ENCODE data around the gene HNMT.

DNA sequence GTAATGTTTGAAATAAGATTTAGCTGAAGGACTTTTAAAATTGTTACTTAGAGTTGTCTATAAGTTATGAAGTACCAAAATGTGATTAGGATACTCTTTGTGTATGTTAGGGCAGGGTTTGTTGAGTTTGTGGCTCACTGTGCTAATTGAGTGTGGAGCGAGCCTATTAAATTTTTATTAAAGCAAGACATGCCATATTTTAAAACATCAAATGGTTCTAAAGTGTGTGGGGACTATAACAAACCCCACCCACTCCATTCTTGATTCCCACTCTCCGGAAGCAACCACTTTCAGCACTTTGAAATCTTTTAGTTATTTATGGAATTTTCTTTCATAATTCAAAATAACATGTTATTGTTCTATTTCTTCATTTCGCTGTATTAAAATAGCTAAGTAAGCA is 1.8 kb downstream of the HNMT start:
- no peak for TF ChIP-seq TEAD4 (CRISPR knock-in tag; IDR thresholded peaks at IDR 0.05)
- TF ChIP-seq, protein P1, sequence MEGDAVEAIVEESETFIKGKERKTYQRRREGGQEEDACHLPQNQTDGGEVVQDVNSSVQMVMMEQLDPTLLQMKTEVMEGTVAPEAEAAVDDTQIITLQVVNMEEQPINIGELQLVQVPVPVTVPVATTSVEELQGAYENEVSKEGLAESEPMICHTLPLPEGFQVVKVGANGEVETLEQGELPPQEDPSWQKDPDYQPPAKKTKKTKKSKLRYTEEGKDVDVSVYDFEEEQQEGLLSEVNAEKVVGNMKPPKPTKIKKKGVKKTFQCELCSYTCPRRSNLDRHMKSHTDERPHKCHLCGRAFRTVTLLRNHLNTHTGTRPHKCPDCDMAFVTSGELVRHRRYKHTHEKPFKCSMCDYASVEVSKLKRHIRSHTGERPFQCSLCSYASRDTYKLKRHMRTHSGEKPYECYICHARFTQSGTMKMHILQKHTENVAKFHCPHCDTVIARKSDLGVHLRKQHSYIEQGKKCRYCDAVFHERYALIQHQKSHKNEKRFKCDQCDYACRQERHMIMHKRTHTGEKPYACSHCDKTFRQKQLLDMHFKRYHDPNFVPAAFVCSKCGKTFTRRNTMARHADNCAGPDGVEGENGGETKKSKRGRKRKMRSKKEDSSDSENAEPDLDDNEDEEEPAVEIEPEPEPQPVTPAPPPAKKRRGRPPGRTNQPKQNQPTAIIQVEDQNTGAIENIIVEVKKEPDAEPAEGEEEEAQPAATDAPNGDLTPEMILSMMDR (IDR thresholded peaks at IDR 0.05) = no peak
- no peak for TF ChIP-seq ZNF121 (CRISPR knock-in tag; IDR thresholded peaks at IDR 0.05)
- no peak for TF ChIP-seq GABPB1 (CRISPR knock-in tag; IDR thresholded peaks at IDR 0.05)
- no peak for TF ChIP-seq NFYB (CRISPR knock-in tag; conservative IDR thresholded peaks at IDR 0.05; ENCODE audit: low read depth)
- no peak for TF ChIP-seq ZNF138 (CRISPR knock-in tag; conservative IDR thresholded peaks at IDR 0.05)
- TF ChIP-seq, protein P2, sequence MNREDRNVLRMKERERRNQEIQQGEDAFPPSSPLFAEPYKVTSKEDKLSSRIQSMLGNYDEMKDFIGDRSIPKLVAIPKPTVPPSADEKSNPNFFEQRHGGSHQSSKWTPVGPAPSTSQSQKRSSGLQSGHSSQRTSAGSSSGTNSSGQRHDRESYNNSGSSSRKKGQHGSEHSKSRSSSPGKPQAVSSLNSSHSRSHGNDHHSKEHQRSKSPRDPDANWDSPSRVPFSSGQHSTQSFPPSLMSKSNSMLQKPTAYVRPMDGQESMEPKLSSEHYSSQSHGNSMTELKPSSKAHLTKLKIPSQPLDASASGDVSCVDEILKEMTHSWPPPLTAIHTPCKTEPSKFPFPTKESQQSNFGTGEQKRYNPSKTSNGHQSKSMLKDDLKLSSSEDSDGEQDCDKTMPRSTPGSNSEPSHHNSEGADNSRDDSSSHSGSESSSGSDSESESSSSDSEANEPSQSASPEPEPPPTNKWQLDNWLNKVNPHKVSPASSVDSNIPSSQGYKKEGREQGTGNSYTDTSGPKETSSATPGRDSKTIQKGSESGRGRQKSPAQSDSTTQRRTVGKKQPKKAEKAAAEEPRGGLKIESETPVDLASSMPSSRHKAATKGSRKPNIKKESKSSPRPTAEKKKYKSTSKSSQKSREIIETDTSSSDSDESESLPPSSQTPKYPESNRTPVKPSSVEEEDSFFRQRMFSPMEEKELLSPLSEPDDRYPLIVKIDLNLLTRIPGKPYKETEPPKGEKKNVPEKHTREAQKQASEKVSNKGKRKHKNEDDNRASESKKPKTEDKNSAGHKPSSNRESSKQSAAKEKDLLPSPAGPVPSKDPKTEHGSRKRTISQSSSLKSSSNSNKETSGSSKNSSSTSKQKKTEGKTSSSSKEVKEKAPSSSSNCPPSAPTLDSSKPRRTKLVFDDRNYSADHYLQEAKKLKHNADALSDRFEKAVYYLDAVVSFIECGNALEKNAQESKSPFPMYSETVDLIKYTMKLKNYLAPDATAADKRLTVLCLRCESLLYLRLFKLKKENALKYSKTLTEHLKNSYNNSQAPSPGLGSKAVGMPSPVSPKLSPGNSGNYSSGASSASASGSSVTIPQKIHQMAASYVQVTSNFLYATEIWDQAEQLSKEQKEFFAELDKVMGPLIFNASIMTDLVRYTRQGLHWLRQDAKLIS (CRISPR knock-in tag; IDR thresholded peaks at IDR 0.05; ENCODE audit: borderline replicate concordance) = no peak
- no peak for TF ChIP-seq SP1 (CRISPR knock-in tag; conservative IDR thresholded peaks at IDR 0.05)
- TF ChIP-seq, protein P3, sequence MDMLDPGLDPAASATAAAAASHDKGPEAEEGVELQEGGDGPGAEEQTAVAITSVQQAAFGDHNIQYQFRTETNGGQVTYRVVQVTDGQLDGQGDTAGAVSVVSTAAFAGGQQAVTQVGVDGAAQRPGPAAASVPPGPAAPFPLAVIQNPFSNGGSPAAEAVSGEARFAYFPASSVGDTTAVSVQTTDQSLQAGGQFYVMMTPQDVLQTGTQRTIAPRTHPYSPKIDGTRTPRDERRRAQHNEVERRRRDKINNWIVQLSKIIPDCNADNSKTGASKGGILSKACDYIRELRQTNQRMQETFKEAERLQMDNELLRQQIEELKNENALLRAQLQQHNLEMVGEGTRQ (CRISPR knock-in tag; IDR thresholded peaks at IDR 0.05) = no peak
- TF ChIP-seq TP53 (CRISPR knock-in tag; IDR thresholded peaks at IDR 0.05) = no peak
- TF ChIP-seq JUN (CRISPR knock-in tag; IDR thresholded peaks at IDR 0.05) = no peak
- TF ChIP-seq ZNF512 (CRISPR knock-in tag; IDR thresholded peaks at IDR 0.05; ENCODE audit: borderline replicate concordance) = no peak

Measured in WTC11 (cell line).